Chondrocyte (in vitro differentiated cells): ENCODE results near the gene PPP1R14C. TPM values are rescaled to one million over a fixed set of nuclear protein-coding genes. Genes with fewer than 3 reads are reported as not detected.

ENCODE experiments used
- DNase-seq: peaks from one replicate; pipeline ENCODE4 v3.0.0; 2021; ENCODE audit warnings: mixed read lengths, low spot score
- H3K27ac Mint-ChIP-seq: one replicate; pipeline ENCODE4 v1.8.0; 2021; ENCODE audit warnings: mild to moderate bottlenecking, moderate library complexity, mixed read lengths; ENCODE audit not compliant: unreplicated experiment
- H3K27me3 Mint-ChIP-seq: 2 replicates; pipeline ENCODE4 v1.8.0; 2021; ENCODE audit warnings: low read depth, mixed read lengths
- H3K36me3 Mint-ChIP-seq: 2 replicates; pipeline ENCODE4 v1.8.0; 2021; ENCODE audit warnings: low read depth, mixed read lengths
- H3K4me1 Mint-ChIP-seq: 2 replicates; pipeline ENCODE4 v1.8.0; 2021; ENCODE audit warnings: low read depth, mild to moderate bottlenecking, mixed read lengths
- H3K4me3 Mint-ChIP-seq: one replicate; pipeline ENCODE4 v1.8.0; 2021; ENCODE audit warnings: mild to moderate bottlenecking, moderate library complexity, mixed read lengths; ENCODE audit not compliant: unreplicated experiment
- H3K9me3 Mint-ChIP-seq: 2 replicates; pipeline ENCODE4 v1.8.0; 2021; ENCODE audit warnings: low read depth, mixed read lengths
- total RNA-seq: library from RNA; stranded (reverse); gene quantifications from 3 replicates; pipeline ENCODE4 v1.2.1, GENCODE V29; 2021
- TF ChIP-seq, protein P1 (sequence below): fragments of 200-600 bp; sonication (generic); IDR thresholded peaks from 2 replicates; pipeline ENCODE4 v1.5.0; 2021; ENCODE audit warnings: antibody characterized with exemption, mild to moderate bottlenecking, moderate library complexity

PPP1R14C gene
- total RNA-seq, 1 donor from 2014 or later: 3.4 TPM

DNA sequence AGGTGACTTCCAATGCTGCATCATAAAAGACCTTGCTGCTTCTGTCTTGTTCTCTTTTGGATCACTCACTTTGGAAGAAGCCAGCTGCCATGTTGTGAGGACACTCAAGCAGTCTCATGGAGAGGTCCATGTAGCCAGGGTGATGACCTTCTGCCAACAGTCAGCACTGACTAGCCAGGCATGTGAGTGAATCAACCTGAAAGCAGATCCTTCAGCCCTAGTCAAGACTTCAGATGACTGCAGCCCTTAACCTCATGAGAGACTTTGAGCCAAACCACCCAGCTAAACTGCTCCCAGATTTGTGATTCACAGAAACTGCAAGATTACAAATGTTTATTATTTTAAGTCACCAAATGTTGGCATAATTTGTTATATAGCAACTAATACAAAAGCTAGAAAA, 140.0 kb downstream of the PPP1R14C start:
- DNase-seq: no peak
- peaks cover 16% of the 10 kb centered on the region for H3K9me3 Mint-ChIP-seq
- H3K4me1 Mint-ChIP-seq: no peaks in the 10 kb centered on the region
- H3K27me3 Mint-ChIP-seq: peaks cover 16% of the 10 kb centered on the region
- TF ChIP-seq, protein P1, sequence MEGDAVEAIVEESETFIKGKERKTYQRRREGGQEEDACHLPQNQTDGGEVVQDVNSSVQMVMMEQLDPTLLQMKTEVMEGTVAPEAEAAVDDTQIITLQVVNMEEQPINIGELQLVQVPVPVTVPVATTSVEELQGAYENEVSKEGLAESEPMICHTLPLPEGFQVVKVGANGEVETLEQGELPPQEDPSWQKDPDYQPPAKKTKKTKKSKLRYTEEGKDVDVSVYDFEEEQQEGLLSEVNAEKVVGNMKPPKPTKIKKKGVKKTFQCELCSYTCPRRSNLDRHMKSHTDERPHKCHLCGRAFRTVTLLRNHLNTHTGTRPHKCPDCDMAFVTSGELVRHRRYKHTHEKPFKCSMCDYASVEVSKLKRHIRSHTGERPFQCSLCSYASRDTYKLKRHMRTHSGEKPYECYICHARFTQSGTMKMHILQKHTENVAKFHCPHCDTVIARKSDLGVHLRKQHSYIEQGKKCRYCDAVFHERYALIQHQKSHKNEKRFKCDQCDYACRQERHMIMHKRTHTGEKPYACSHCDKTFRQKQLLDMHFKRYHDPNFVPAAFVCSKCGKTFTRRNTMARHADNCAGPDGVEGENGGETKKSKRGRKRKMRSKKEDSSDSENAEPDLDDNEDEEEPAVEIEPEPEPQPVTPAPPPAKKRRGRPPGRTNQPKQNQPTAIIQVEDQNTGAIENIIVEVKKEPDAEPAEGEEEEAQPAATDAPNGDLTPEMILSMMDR: no peak
- H3K4me3 Mint-ChIP-seq: no peak overlapping the region
- no peaks in the 10 kb centered on the region for H3K36me3 Mint-ChIP-seq
- no peak overlapping the region for H3K27ac Mint-ChIP-seq

DNA sequence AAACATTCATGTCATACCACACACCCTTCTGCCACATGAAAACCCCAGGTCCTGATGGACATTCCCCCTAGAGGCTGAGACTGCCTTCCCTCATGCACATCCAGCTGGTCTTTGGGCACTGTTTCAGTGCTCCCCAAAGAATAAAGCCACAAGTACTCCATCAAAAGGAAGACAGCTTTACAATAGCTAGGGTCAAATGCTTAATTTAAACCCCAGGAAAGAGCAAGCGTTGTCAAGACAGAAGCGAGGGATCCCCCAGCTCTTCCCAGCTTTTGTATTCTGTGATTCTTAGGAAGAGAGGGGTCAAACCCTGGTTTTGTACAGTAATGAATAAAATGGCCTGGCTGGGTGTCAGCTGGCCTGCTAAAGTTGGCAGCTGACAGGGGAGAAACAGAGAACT, 143.6 kb downstream of the PPP1R14C start:
- Mint-ChIP-seq H3K36me3 (no peaks in the 10 kb centered on the region), H3K27ac (no peak overlapping the region), H3K27me3 (peaks cover 15% of the 10 kb centered on the region), H3K9me3 (peaks cover 16% of the 10 kb centered on the region), H3K4me1 (no peaks in the 10 kb centered on the region), H3K4me3 (no peak overlapping the region)
- TF ChIP-seq, protein P1: no peak
- DNase-seq: no peak

DNA sequence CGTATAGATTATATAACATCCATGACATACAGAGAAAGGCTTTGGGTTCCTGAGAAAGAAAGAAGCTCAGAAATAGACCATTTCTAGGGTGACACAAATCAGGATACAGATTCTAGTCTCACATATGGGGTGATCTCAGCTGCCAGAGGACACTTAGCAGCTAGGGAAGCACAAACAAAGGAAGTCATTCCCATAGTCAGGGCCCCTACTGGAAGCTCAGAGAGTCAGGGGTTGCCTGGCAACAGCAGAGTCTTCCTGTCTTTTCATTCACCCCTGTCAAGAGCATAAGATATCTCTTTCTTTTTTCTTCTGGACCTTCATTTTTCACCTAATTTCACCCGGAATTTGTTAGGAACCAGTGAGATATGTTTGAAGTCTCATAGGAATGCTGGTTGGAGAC, 144.1 kb downstream of the PPP1R14C start:
- H3K4me3 Mint-ChIP-seq: no peak overlapping the region
- no peak overlapping the region for H3K27ac Mint-ChIP-seq
- H3K36me3 Mint-ChIP-seq: no peaks in the 10 kb centered on the region
- H3K9me3 Mint-ChIP-seq: peaks cover 16% of the 10 kb centered on the region
- DNase-seq: no peak
- no peaks in the 10 kb centered on the region for H3K4me1 Mint-ChIP-seq
- peaks cover 14% of the 10 kb centered on the region for H3K27me3 Mint-ChIP-seq
- TF ChIP-seq, protein P1: no peak

DNA sequence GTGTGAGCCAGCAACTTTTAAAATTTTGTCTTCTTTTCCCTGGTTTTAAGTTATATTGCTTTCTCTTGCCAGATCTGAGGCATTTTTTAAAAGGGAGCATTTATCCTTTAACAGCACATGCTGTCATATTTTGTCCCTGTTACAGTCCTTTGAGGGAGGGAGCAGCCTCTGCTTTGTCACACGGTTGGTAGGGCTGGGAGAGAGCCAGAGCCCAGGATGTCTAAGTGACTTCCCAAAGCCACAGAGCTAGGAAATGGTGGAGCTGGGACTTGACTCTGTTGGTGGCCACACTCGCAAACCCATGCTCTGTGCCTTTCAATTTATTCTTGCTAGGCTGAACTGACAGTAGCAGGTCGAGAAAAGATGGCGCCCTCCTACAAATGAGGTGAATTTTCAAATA, 145.6 kb downstream of the PPP1R14C start:
- Mint-ChIP-seq H3K4me3 (no peak overlapping the region), H3K4me1 (peaks cover 3% of the 10 kb centered on the region), H3K9me3 (peaks cover 9% of the 10 kb centered on the region), H3K36me3 (no peaks in the 10 kb centered on the region), H3K27me3 (peaks cover 7% of the 10 kb centered on the region), H3K27ac (no peak overlapping the region)
- DNase-seq: no peak
- TF ChIP-seq, protein P1: no peak

DNA sequence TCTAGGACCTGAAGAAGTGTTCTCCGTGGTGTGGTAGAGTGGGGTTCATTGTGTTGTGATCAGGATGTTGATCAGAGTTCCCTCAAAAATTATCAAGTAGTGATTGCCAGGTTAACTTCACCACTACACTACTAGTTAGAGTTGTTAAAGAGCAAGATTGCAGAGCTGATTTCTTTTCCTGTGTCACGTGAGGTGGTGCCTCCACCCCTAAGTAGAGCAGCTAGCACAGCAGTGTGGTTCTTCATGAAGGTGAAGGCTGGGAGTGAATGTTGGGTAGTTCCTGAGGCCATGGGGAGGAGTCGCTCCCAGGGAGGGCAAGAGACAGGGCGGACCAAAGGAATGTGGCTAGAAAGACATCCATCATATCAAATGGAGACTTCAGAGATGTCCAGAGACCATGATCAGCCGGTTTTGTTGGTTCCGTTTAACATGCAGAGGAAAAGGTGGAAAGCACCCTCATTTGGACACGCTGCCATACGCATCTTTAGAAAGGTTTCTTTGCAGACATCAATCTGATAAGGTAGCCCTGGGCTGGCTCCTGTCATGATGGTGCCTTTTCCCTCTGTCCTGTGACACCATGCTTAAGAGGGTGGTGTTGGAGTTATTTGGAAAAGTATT, 146.7 kb downstream of the PPP1R14C start:
- H3K4me1 Mint-ChIP-seq: peaks cover 14% of the 10 kb centered on the region
- H3K4me3 Mint-ChIP-seq: no peak overlapping the region
- H3K9me3 Mint-ChIP-seq: peaks cover 9% of the 10 kb centered on the region
- TF ChIP-seq, protein P1: no peak
- H3K36me3 Mint-ChIP-seq: no peaks in the 10 kb centered on the region
- H3K27me3 Mint-ChIP-seq: peaks cover 7% of the 10 kb centered on the region
- no peak overlapping the region for H3K27ac Mint-ChIP-seq
- no peak for DNase-seq
